Fibroblast of mammary gland (primary cell): ENCODE results near the gene MGRN1.

ENCODE experiments used
- DNase-seq: peaks from one replicate; pipeline ENCODE4 v3.0.0-alpha.2; 2010; ENCODE audit warnings: low read depth
- H3K4me3 ChIP-seq: 2 replicates; pipeline ENCODE4 v1.5.1; 2011; ENCODE audit warnings: low read depth, mild to moderate bottlenecking, low read length, moderate library complexity; ENCODE audit not compliant: control insufficient read depth
- CTCF ChIP-seq: conservative IDR thresholded peaks from 2 replicates; pipeline ENCODE4 v1.5.1; 2011; ENCODE audit warnings: low read depth, low read length, inconsistent platforms; ENCODE audit not compliant: control insufficient read depth, insufficient read depth

Gene MGRN1

GRCh38 chr16:4690946-4691665 lies 66.5 kb downstream of the MGRN1 start:
- no peak for TF ChIP-seq CTCF
- no peak for DNase-seq
- no peak overlapping the region for H3K4me3 ChIP-seq

DNA sequence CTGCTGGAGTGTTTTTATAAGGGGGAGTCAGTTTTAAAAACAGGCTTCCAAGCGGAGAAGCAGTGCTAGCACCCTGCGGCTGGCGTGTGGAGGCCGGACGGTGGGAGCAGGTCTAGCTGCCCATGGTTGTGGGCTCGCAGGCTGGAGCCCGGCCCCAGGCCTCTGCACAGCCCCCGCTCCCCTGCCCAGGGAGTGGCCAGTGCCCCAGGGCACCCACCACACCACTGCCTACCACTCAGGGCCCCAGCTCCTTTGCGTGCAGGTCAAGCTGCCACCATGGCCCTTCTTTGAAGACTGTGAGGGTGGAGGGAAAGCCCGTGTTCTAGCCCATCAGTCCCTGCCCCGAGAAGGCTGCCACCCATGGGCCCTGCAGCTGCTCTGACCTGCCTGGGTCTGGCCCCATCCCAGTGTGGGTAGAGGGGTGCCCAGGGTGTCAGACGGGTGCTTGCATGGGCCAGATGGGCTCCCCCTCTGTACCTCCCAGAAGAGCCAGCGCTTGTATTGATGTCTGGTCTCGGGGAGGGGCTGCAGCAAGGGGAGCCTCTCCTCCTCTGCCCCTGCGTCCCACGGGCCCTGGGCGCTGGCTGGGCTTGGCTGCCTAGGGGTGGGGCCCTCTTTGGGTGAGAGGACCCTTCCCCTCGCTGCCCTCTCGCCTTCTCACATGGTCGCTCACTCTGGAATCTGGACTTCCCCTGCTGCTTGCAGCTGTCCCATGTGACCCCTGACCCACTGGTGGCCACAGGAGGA lies 67.2 kb downstream of the MGRN1 start:
- no peak overlapping the region for H3K4me3 ChIP-seq
- DNase-seq, result no peak
- no peak for TF ChIP-seq CTCF

GRCh38 chr16:4692460-4693295 lies 68.1 kb downstream of the MGRN1 start:
- no peak for DNase-seq
- no peak for TF ChIP-seq CTCF
- H3K4me3 ChIP-seq, result peak overlapping the region; percentile 62

DNA sequence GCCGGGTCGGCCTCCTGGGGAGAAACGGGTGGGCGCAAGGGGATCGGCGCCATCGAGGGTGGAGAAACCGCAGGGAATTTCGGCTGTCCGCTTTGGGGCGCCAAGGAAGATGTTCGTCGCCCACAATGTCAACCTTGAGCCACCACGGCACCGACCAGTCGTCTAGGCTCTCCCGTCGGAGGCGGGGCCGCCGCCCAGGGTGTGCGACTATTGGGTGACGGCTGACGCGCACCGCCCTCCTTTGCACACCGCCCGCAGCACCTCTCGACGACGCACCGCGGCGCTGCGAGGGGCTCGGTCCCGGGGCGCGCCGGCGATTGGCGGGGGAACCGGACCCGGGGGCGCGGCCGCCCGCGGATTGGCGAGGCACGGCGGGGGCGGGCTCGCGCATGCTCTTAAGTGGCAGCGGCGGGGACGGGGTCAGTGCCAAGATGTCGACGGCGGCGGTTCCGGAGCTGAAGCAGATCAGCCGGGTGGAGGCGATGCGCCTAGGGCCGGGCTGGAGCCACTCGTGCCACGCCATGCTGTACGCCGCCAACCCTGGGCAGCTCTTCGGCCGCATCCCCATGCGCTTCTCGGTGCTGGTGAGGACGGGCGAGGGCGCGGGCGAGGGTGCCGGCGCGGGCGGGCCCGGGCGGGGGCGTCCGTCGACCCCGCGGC lies 68.8 kb downstream of the MGRN1 start, which contains the start of gene NUDT16L1:
Gene NUDT16L1, plus strand, starts transcription at position 267 of the 660 bp plus-strand sequence. Its CDS starts 165 bp downstream, at position 432.
- peak within 1 kb of the TSS; percentile 70 for H3K4me3 ChIP-seq
- peak; percentile 87 for DNase-seq
- no peak for TF ChIP-seq CTCF

- DNase-seq, result peak; percentile 70
- no peak for TF ChIP-seq CTCF
- H3K4me3 ChIP-seq, result peak overlapping the region; percentile 70
Measured at GRCh38 chr16:4693956-4694641, 69.5 kb downstream of the MGRN1 start.
